Ishikawa (cell line): Measurements from ENCODE around the gene GNG7.

Source experiments
- CEBPB ChIP-seq: IDR thresholded peaks from 2 replicates; pipeline ENCODE4 v1.6.1; 2012
- CREB1 ChIP-seq: IDR thresholded peaks from 2 replicates; pipeline ENCODE4 v1.6.1; 2012; ENCODE audit warnings: low read depth
- EGR1 ChIP-seq: IDR thresholded peaks from 2 replicates; pipeline ENCODE4 v1.6.1; 2012
- EP300 ChIP-seq: IDR thresholded peaks from 2 replicates; pipeline ENCODE4 v1.6.1; 2012; ENCODE audit warnings: borderline replicate concordance
- FOXM1 ChIP-seq: IDR thresholded peaks from 2 replicates; pipeline ENCODE4 v1.6.1; 2012; ENCODE audit warnings: low read depth, borderline replicate concordance
- NFIC ChIP-seq: IDR thresholded peaks from 2 replicates; pipeline ENCODE4 v1.6.1; 2012
- RAD21 ChIP-seq: IDR thresholded peaks from 2 replicates; pipeline ENCODE4 v1.6.1; 2012; ENCODE audit warnings: low read depth
- TAF1 ChIP-seq: IDR thresholded peaks from 2 replicates; pipeline ENCODE4 v1.6.1; 2012; ENCODE audit warnings: low read depth, mild to moderate bottlenecking
- TCF12 ChIP-seq: IDR thresholded peaks from 2 replicates; pipeline ENCODE4 v1.6.1; 2012; ENCODE audit warnings: low read depth
- TEAD4 ChIP-seq: IDR thresholded peaks from 2 replicates; pipeline ENCODE4 v1.6.1; 2012
- YY1 ChIP-seq: IDR thresholded peaks from 2 replicates; pipeline ENCODE4 v1.6.1; 2012; ENCODE audit warnings: low read depth
- ZBTB7A ChIP-seq: IDR thresholded peaks from 2 replicates; pipeline ENCODE4 v1.6.1; 2012; ENCODE audit warnings: low read depth
- TF ChIP-seq, protein P1 (sequence below): IDR thresholded peaks from 2 replicates; pipeline ENCODE4 v1.6.1; 2012
- TF ChIP-seq, protein P2 (sequence below): IDR thresholded peaks from 2 replicates; pipeline ENCODE4 v1.6.1; 2012; ENCODE audit warnings: low read depth, mild to moderate bottlenecking

DNA sequence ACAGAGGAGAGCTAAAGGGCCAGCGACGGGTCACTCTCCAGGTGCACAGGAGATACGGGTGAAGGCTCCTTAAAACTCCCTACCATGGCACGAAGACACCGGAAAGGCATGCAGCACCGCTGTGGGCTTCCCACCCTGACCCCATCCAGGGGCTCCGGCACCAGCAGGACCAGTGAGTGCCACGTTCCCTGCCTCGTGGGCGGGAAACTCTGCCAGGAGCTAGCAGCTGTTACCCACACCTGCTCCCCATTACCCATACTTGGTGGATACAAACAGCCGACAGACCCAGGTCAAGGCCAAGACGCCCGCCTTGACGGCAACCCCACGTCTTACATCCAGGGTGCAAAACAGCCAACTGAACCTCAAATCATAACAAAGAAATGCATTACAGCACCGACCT lies 56.7 kb downstream of the GNG7 start:
- TF ChIP-seq, protein P1, sequence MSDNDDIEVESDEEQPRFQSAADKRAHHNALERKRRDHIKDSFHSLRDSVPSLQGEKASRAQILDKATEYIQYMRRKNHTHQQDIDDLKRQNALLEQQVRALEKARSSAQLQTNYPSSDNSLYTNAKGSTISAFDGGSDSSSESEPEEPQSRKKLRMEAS = no peak
- TF ChIP-seq FOXM1 = no peak
- no peak for TF ChIP-seq EP300
- TF ChIP-seq, protein P2, sequence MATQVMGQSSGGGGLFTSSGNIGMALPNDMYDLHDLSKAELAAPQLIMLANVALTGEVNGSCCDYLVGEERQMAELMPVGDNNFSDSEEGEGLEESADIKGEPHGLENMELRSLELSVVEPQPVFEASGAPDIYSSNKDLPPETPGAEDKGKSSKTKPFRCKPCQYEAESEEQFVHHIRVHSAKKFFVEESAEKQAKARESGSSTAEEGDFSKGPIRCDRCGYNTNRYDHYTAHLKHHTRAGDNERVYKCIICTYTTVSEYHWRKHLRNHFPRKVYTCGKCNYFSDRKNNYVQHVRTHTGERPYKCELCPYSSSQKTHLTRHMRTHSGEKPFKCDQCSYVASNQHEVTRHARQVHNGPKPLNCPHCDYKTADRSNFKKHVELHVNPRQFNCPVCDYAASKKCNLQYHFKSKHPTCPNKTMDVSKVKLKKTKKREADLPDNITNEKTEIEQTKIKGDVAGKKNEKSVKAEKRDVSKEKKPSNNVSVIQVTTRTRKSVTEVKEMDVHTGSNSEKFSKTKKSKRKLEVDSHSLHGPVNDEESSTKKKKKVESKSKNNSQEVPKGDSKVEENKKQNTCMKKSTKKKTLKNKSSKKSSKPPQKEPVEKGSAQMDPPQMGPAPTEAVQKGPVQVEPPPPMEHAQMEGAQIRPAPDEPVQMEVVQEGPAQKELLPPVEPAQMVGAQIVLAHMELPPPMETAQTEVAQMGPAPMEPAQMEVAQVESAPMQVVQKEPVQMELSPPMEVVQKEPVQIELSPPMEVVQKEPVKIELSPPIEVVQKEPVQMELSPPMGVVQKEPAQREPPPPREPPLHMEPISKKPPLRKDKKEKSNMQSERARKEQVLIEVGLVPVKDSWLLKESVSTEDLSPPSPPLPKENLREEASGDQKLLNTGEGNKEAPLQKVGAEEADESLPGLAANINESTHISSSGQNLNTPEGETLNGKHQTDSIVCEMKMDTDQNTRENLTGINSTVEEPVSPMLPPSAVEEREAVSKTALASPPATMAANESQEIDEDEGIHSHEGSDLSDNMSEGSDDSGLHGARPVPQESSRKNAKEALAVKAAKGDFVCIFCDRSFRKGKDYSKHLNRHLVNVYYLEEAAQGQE = no peak
- no peak for TF ChIP-seq TEAD4
- no peak for TF ChIP-seq TCF12
- no peak for TF ChIP-seq TAF1
- no peak for TF ChIP-seq YY1
- TF ChIP-seq EGR1 = no peak
- TF ChIP-seq RAD21 = no peak
- TF ChIP-seq NFIC = no peak
- TF ChIP-seq CREB1 = no peak
- TF ChIP-seq CEBPB = no peak
- TF ChIP-seq ZBTB7A = no peak
